HFFc6 (cell line): ENCODE measurements around the gene RPRM. TPM values are rescaled to one million over a fixed set of nuclear protein-coding genes. Genes with fewer than 3 reads are reported as not detected.

Experiments
- DNase-seq: peaks from one replicate; pipeline ENCODE4 v3.0.0-alpha.2; 2018
- H3K27ac Mint-ChIP-seq: 2 replicates; pipeline ENCODE4 v1.8.0; 2020; ENCODE audit warnings: mild to moderate bottlenecking, mixed read lengths
- H3K27me3 Mint-ChIP-seq: 2 replicates; pipeline ENCODE4 v1.8.0; 2021; ENCODE audit warnings: mild to moderate bottlenecking, moderate library complexity, mixed read lengths; ENCODE audit not compliant: insufficient read depth
- H3K36me3 Mint-ChIP-seq: 2 replicates; pipeline ENCODE4 v1.8.0; 2021; ENCODE audit warnings: low read depth, mixed read lengths
- H3K4me1 Mint-ChIP-seq: 2 replicates; pipeline ENCODE4 v1.8.0; 2020; ENCODE audit warnings: low read depth, mixed read lengths
- H3K4me3 Mint-ChIP-seq: 2 replicates; pipeline ENCODE4 v1.8.0; 2020; ENCODE audit warnings: mild to moderate bottlenecking, moderate library complexity, mixed read lengths
- H3K9me3 Mint-ChIP-seq: 2 replicates; pipeline ENCODE4 v1.8.0; 2020; ENCODE audit warnings: mild to moderate bottlenecking, mixed read lengths
- total RNA-seq, 6 experiments: library from RNA; stranded (reverse); fragmentation: NEBNext Ultra II Directional; extraction: Animal tissue kit (Norgen Biotek cat#: 25700); gene quantifications; 2 replicates in 1 of 6; 3 replicates in 5 of 6; pipeline ENCODE4 v1.2.3, GENCODE V29; 2021
- TF ChIP-seq, protein P1 (sequence below): fragments of 200-600 bp; sonication (generic); IDR thresholded peaks from 2 replicates; pipeline ENCODE4 v1.5.0; 2021; ENCODE audit warnings: antibody characterized with exemption, mild to moderate bottlenecking

RPRM gene
- total RNA-seq, 6 experiments from 2014 or later: not detected

DNA sequence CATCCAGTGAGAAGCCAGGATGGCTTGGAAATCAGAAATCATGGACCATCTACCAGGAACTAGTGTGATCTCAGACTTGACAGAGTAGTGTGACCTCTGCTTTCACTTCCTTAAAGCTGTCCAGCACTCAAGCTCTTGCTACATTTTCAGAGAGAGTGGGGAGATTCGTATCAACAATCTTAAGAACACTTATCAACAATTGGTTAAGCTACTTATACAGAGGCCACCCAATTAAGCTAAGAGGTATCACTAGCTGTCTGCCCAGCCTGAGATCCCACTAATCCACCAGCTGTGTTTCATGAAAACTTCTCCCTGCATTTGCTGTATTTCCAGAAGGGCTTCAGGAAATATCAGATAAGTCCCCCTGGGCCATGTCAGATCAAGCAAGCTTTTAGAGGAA is 4.2 kb downstream of the RPRM start:
- Mint-ChIP-seq H3K27me3 (peaks cover 18% of the 10 kb centered on the region), H3K4me1 (peaks cover 5% of the 10 kb centered on the region; the same call in 1 of the 2 replicates), H3K9me3 (no peaks in the 10 kb centered on the region), H3K36me3 (no peaks in the 10 kb centered on the region), H3K27ac (no peak overlapping the region), H3K4me3 (no peak overlapping the region)
- DNase-seq: no peak
- TF ChIP-seq, protein P1, sequence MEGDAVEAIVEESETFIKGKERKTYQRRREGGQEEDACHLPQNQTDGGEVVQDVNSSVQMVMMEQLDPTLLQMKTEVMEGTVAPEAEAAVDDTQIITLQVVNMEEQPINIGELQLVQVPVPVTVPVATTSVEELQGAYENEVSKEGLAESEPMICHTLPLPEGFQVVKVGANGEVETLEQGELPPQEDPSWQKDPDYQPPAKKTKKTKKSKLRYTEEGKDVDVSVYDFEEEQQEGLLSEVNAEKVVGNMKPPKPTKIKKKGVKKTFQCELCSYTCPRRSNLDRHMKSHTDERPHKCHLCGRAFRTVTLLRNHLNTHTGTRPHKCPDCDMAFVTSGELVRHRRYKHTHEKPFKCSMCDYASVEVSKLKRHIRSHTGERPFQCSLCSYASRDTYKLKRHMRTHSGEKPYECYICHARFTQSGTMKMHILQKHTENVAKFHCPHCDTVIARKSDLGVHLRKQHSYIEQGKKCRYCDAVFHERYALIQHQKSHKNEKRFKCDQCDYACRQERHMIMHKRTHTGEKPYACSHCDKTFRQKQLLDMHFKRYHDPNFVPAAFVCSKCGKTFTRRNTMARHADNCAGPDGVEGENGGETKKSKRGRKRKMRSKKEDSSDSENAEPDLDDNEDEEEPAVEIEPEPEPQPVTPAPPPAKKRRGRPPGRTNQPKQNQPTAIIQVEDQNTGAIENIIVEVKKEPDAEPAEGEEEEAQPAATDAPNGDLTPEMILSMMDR: no peak

DNA sequence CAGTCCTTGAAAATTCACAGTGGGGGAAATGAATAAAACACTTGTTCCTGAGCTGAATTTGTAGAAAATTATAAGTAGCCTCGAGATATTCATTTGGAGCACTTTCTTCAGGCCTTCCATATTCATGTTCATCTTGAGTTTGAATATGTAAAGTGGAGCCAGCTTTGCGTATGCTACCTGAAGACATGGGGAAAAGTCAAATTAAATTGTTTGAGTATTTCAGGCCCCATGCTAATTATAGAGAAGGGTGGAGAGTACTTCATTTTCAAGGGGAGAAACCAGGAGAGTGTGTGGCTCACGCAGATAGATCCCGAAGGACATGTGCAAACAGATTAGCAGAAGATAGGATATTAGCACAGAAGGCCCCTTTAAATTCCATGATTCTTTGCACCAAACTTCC is 7.7 kb downstream of the RPRM start:
- TF ChIP-seq, protein P1: no peak
- Mint-ChIP-seq H3K9me3 (peaks cover 4% of the 10 kb centered on the region; the same call in 1 of the 2 replicates), H3K36me3 (no peaks in the 10 kb centered on the region), H3K4me1 (no peaks in the 10 kb centered on the region), H3K4me3 (no peak overlapping the region), H3K27me3 (0 out of 2 replicates have a peak, but pooled peaks cover 2% of the 10 kb centered on the region), H3K27ac (no peak overlapping the region)
- no peak for DNase-seq

DNA sequence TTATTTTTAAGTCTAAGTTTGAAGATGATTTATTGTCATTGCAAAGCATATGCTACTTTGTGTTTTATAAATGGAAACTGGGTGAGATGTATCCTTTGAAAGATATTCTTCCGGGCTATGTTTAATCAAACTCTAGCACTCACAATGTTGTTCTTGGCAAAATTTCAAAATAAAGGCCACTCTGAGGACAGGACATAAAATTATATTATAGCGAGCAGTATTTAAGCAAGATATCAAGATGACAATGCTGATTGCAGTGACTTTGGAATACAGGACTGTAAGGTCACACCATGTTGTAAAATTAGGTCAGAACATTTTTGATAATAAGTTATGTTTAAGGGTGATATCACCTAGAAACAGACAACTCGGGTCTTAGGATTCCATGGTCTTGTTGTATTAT is 14.2 kb downstream of the RPRM start:
- no peak overlapping the region for H3K27ac Mint-ChIP-seq
- DNase-seq: no peak
- H3K27me3 Mint-ChIP-seq: no peaks in the 10 kb centered on the region
- TF ChIP-seq, protein P1: no peak
- peaks cover 9% of the 10 kb centered on the region for H3K9me3 Mint-ChIP-seq
- no peaks in the 10 kb centered on the region for H3K4me1 Mint-ChIP-seq
- H3K36me3 Mint-ChIP-seq: no peaks in the 10 kb centered on the region
- H3K4me3 Mint-ChIP-seq: no peak overlapping the region

DNA sequence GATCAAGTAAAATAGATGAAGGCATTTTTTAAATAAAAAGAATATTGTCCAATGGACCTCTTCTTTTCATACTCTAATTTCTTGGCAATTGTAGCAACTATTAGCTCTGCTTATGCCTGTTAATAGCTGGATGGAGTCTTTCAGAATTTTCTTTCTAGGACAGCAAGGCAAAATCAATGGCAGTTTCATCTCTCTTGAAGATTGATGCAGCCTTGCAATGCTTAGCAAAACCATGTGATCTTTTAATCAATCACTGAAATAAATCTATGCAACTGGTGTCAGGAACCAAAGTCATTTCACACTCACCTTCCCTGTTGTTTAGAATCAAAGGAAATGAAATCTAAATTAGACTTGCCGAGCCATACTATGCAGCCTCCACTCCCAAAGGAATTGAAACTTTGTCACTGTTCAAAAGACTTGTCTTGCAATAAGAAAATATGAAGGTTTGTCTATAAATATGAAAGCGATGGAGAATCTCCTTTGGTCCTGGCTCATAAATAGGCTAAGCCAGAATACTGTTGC is 16.2 kb downstream of the RPRM start:
- TF ChIP-seq, protein P1: no peak
- Mint-ChIP-seq H3K27me3 (no peaks in the 10 kb centered on the region), H3K9me3 (peaks cover 28% of the 10 kb centered on the region), H3K27ac (no peak overlapping the region), H3K4me1 (no peaks in the 10 kb centered on the region), H3K36me3 (no peaks in the 10 kb centered on the region), H3K4me3 (no peak overlapping the region)
- no peak for DNase-seq

DNA sequence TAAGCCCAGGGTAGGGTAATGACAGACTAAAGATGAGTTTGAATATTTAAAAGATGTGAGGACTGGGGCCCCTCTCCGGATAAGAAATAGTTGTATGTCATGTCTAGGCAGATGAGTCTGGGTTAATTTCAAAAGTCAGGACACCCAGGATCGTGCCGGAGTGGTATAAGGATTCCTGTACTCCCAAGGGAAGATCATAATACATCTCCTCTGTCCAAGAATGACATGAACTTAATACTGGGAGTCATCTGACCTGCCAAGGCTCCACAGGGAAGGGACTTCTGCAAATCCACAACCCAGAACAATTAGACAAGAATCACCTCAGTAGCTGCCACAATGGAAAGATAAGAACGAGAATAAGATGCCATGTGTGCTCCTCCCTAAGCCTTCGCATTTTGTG is 17.1 kb downstream of the RPRM start:
- no peaks in the 10 kb centered on the region for H3K4me1 Mint-ChIP-seq
- H3K27me3 Mint-ChIP-seq: no peaks in the 10 kb centered on the region
- H3K9me3 Mint-ChIP-seq: peaks cover 25% of the 10 kb centered on the region
- H3K4me3 Mint-ChIP-seq: no peak overlapping the region
- no peak overlapping the region for H3K27ac Mint-ChIP-seq
- TF ChIP-seq, protein P1: no peak
- DNase-seq: no peak
- H3K36me3 Mint-ChIP-seq: no peaks in the 10 kb centered on the region

DNA sequence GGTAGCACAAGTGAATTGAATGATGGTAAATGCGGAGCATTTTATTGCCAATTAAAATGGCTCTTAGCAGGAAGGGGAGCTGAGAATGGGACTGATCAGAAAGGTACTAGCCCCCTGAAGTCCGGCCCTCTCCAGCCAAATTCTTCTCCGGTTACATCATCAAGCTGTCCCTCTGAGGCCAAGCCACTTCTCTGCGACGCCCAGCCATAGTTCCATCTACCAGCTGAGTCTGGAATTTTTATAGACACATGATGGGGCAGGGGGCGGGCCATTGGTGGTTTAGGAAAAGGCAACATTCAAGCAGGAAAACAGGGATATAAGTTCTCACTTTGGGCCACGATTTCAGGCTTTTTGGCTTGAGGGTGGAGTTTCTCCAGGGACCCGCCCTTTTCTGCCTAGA is 22.7 kb downstream of the RPRM start:
- no peaks in the 10 kb centered on the region for H3K36me3 Mint-ChIP-seq
- no peaks in the 10 kb centered on the region for H3K4me1 Mint-ChIP-seq
- H3K4me3 Mint-ChIP-seq: no peak overlapping the region
- H3K27ac Mint-ChIP-seq: no peak overlapping the region
- TF ChIP-seq, protein P1: no peak
- peaks cover 21% of the 10 kb centered on the region for H3K9me3 Mint-ChIP-seq
- DNase-seq: no peak
- no peaks in the 10 kb centered on the region; the same call in 1 of the 2 replicates for H3K27me3 Mint-ChIP-seq
